Measurements from ENCODE around the gene SLC25A48. TPM values are rescaled to one million over a fixed set of nuclear protein-coding genes. Genes with fewer than 3 reads are reported as not detected.

The SLC25A48 gene
- total RNA-seq, 1 donor from 2014 or later = 59.3 TPM

DNA sequence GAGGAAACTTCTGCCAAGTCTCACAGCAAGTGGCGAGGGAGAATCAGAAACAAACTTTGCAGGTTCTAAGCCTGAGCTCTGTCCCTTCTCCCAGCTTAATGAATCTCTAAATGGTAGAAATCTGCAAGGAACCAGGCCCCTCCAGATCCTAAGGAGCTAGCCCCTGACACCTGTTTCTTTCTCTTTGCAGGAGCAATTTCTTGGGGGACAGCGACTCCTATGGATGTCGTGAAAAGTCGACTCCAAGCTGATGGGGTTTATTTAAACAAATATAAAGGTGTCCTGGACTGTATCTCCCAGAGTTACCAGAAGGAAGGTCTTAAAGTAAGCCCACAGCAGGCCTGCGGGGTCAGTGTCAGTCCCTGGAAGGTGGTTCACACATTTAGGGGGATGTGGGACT is 39.4 kb downstream of the SLC25A48 start:
- DNase-seq (ENCODE audit: low spot score) (no peak), ATAC-seq (no peak)
- intact Hi-C loops (cut with DNase I) = no loop called here

DNA sequence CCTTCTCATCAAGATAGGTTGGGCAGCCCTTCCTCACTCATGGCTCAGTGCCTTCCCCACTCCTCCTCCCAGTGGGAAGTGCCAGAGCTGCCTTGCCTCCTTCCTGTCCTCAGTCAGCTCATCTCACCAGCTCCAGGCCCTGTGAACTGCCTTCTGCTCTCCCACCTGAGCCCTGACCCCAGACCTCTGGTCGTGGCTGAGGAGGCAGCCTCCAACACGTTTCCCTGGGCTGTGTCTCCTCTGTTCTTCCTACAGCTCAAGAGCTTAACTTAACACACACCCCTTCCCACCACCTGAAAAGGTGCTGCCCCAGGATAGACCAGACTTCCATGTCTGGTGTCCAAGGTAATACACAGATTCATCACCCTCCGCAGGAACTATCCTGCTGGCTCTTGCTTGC is 40.0 kb downstream of the SLC25A48 start:
- DNase-seq (ENCODE audit: low spot score) (no peak), ATAC-seq (no peak)
- intact Hi-C loops (cut with DNase I) = no loop called here

GRCh38 chr5:135875567-135875966 is 41.1 kb downstream of the SLC25A48 start:
- intact Hi-C loops (cut with DNase I) = no loop called here
- DNase-seq (ENCODE audit: low spot score) (no peak), ATAC-seq (no peak)

DNA sequence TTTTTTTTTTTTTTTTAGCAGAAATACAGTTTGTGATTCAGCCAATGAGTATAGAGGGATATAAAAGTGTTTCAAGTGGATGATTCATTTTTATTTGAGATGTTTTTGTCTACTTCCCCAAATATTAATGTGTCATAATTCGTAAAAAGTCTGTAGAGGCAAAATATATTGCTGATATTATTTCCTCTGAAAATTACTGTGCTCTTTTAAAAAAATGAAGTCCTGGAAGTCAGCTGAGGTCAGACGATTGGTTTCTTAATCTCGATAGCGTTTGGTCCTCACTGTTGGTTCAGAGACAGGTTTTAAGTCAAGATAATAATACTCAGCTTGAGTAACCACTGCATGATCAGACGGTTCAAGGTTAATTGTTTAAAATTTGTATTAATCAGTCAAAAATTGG is 41.7 kb downstream of the SLC25A48 start:
- intact Hi-C loops (cut with DNase I) = no loop called here
- ATAC-seq (no peak), DNase-seq (ENCODE audit: low spot score) (no peak)

GRCh38 chr5:135877570-135878155 is 43.2 kb downstream of the SLC25A48 start:
- no peak for ATAC-seq
- DNase-seq (ENCODE audit: low spot score) = no peak
- intact Hi-C loops (cut with DNase I) = no loop called here

- intact Hi-C loops (cut with DNase I) = no loop called here
- no peak for ATAC-seq
- no peak for DNase-seq (ENCODE audit: low spot score)
These were observed 43.7 kb downstream of the SLC25A48 start for GRCh38 chr5:135878156-135878620.

DNA sequence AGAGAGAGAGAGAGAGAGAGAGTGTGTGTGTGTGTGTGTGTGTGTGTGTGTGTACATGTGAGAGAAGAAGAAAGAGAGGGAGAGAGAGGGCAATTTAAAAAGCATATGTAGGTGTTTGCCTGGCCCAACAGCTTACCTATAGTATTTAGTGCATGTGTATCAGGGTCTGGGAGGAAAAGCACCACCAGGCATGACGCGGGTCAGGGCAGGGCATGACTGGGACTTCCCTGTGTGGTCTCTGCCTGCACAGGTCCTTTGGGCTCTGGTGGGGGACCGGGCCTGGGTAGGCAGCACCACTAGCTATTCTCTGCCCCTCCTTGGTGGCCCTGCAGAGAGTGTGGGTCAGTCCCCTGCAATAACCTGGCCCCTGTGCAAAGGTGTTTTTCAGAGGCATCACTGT is 45.1 kb downstream of the SLC25A48 start:
- no peak for DNase-seq (ENCODE audit: low spot score)
- intact Hi-C loops (cut with DNase I) = no loop called here

DNA sequence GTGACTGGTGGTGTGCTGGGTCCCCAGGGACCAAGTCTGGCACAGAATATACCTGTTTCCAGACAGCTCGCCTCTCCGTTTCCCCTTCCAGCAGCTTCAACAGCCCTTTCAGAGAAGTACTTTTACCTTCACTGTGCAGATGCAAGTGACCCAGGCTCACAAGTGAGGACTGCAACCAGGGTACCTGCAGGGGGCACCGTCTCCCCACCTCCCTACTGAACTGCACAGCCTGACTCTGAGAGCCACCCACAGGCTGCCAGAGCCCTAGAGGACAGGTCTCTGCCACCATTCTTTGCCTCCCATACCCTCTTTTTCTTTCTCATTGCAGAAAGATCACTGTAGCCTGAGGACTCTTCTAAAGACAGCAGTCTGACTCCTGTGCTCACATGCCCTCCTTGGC is 45.8 kb downstream of the SLC25A48 start:
- intact Hi-C loops (cut with DNase I) = no loop called here
- ATAC-seq (no peak), DNase-seq (ENCODE audit: low spot score) (no peak)

More for the DNA sequence above, 45.1 kb downstream of the SLC25A48 start:
- no peak for ATAC-seq

DNA sequence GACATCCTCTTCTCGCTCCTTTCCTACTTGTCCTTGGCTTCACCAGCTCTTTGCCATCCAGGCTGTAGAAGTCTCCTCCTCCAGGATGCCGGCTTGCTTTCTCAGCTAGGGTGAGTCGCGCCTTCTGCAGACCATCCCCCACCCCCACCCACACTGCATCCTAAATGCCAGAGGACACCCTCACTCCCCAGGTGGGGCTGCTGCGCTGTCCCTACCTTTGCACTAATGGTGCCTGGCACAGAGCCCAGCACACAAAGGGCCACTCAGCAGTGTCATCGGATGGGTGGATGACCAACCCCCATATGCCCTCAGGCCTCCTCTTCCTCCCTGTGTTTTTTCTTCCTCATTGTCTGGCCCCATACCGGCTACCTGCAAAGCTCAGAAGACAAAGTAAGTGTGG is 46.3 kb downstream of the SLC25A48 start:
- ATAC-seq = no peak
- intact Hi-C loops (cut with DNase I) = no loop called here

DNA sequence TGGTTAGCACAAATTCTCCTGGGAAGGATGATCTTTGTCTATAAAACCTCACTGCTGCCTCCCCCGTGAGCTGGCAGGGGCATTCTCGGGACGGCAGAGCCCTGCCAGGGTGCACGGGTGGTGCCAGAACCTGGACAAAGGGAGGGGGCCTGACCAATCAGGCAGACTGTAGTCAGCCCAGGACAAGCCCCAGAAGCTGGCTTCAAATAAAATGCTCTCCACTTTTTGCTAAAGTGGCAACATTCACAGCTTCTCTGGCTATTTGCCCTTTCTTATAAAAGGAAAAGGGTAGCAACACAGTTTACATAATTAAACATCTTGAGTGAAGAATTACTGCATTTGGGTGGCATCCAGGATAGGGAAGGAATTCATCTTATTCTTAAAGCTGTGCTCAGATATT is 46.8 kb downstream of the SLC25A48 start:
- DNase-seq (ENCODE audit: low spot score) = no peak
- intact Hi-C loops (cut with DNase I) = no loop called here
- no peak for ATAC-seq

More for the DNA sequence above, 46.3 kb downstream of the SLC25A48 start:
- DNase-seq (ENCODE audit: low spot score) = no peak

DNA sequence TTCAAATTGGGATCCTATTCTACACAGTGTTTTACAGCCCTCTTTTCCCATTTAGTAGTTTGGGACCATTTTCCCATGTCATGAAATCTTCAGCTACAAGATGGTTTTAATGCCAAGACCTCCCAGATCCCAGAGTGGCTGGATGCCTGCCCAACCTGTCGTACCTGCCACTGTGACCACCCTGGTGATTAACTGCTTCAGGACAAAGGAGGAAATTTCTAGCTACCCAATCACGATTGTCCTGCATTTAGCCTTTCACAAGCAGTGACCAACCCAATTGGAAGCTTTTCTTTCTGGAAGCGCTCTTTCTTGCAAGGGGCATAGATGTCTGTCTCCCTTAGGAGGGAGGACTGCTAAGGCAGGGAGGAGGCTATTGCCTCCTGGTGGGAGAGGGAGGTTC is 47.4 kb downstream of the SLC25A48 start:
- intact Hi-C loops (cut with DNase I) = no loop called here
- DNase-seq (ENCODE audit: low spot score) (no peak), ATAC-seq (no peak)

GRCh38 chr5:135883026-135883425 is 48.6 kb downstream of the SLC25A48 start:
- DNase-seq (ENCODE audit: low spot score) (no peak), ATAC-seq (no peak)
- intact Hi-C loops (cut with DNase I) = no loop called here

GRCh38 chr5:135883441-135883840 is 49.0 kb downstream of the SLC25A48 start:
- ATAC-seq (no peak), DNase-seq (ENCODE audit: low spot score) (no peak)
- intact Hi-C loops (cut with DNase I) = no loop called here

DNA sequence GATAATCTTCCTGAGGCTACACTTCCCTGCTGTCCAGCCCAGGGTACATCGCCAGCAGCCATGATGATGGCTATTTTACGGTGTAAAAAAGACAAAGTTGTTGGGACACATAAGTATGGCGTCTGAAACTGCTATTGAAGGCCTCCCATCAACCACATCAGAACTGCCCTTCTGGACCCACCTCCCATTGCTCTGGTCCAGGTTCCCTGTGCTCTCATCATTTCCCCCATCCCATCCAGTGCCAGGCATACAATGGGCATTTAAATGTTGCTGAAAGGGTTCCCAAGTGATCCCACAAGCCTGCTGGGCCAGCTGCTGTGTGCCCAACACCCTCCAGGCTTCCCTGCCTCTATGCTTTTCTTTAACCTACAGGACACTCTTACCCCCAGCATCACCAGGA is 50.6 kb downstream of the SLC25A48 start:
- intact Hi-C loops (cut with DNase I) = no loop called here
- DNase-seq (ENCODE audit: low spot score) (no peak), ATAC-seq (no peak)

DNA sequence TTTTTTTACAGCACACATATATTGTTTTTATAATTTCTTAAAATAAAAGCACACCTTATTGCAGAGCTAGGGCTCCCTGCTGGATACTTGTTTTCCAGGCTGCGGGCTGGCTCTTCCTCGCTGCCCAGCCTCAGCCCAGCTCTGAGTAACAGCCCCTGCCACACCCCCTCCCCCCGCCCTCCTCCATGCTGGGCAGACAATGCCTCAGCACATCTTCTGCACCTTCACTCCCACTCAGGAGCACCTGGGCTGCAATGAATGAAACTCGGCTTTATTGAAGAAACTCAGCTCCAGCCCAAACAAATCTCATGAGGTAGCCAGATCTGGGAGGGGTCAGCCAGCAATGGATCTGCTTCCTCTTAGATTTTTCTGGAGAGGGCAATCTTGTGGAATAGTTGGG is 51.7 kb downstream of the SLC25A48 start:
- no peak for DNase-seq (ENCODE audit: low spot score)
- ATAC-seq = no peak
- intact Hi-C loops (cut with DNase I) = no loop called here

GRCh38 chr5:135887447-135887864 is 53.0 kb downstream of the SLC25A48 start:
- intact Hi-C loops (cut with DNase I) = no loop called here
- DNase-seq (ENCODE audit: low spot score) = no peak
- ATAC-seq = peak; percentile 90

DNA sequence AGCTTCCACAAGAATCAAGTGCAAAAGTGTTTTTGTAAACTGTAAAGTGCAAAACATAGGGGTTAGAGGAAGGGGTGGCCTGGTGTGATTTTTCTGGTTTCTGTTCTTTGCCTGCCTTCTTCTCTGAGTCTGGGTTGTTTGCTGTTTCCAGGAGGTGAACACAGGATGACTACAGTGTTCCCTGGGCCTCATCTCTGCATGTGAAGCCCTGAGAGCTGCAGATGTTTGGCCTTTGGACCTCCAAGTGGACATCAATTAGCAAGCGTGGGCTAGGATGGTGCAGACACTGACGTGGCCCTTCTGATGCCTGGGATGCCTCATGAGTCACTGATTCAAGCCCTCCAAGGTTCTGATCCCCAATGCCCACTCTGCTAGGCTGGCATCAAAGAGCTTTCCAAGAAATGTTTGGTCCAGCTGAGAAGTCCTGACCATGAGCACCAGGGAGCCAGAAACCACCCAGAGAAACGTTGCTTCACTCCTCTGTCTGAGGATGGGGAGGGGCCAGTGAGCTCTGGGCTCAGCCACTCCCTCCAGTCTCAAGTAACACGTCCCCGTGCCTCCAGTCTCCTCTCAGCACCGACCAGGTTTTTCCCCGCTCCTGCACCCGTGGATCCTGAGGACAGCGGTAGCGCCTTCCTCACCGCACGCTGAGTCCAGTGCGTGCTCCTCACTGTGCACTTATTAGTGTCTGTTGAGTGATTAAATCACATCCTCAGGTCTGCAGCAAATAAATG is 53.6 kb downstream of the SLC25A48 start:
- no peak for DNase-seq (ENCODE audit: low spot score)
- intact Hi-C loops (cut with DNase I) = no loop called here
- peak; percentile 47 for ATAC-seq

DNA sequence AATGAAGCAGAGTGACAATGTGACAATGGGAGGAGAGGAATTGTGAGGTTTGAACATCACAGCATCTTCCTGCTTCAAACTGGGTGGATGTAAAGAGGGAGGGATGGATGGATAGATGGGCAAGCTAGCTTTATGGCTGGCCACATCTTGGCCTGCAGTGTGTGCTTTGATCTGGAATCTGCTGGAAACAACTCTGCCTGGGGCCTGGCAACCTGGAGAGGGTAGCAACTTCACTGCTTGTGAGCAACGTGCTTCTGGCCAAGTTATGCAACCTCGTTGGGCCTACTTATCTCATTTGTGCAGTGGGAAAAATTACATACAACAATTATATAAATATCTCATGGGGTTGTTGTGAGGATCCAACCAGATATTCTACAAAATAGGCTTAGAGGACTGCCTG is 55.8 kb downstream of the SLC25A48 start:
- no peak for DNase-seq (ENCODE audit: low spot score)
- no peak for ATAC-seq
- intact Hi-C loops (cut with DNase I) = no loop called here

DNA sequence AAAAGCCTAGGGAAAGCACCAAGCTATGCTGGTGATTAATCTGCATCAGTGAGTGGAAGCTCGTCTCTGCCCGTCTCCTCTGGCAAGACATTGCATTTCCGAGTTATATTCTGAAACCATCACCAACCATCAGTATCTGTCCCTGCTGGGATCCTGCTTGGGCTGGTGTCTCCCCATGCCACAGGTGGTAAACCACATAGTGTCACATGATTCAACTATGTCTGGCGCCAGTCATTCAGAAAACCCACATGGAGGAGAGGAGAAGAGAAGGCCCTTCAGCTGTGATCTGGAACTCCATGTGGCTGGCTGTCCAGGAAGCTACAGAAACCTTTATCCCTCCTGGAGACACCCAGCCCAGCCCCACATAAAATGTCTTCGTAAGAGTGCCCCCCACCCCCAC is 56.4 kb downstream of the SLC25A48 start:
- intact Hi-C loops (cut with DNase I) = no loop called here
- ATAC-seq = no peak

GRCh38 chr5:135891268-135891667 is 56.8 kb downstream of the SLC25A48 start:
- ATAC-seq = no peak
- DNase-seq (ENCODE audit: low spot score) = no peak
- intact Hi-C loops (cut with DNase I) = no loop called here

More for the DNA sequence above, 56.4 kb downstream of the SLC25A48 start:
- DNase-seq (ENCODE audit: low spot score) = no peak

DNA sequence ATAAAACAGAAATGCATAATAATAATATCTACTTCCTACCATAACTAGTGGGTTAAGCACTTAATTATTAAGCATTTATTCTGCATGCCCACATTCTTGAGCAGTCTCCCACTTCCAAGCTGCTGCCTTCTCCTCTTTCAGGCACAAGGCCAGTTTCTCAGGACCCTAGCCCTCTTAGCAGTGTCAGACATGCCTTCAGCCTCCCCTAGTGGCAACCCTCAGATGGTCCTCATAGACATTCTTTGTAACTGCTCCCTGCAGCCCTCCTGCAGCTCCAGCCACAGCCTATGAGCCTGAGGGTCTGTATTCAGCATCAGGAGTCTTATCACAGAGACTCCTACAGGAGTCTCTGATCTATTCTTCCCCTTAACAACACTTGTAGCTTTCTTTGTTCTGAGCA is 57.3 kb downstream of the SLC25A48 start:
- intact Hi-C loops (cut with DNase I) = no loop called here
- no peak for ATAC-seq
- DNase-seq (ENCODE audit: low spot score) = no peak

Data from sciatic nerve (tissue), 2 donors.